Activated T-cell treated with anti-CD3 and anti-CD28 coated beads for 4 hours (primary cell): ENCODE data around the gene CHMP4A.
A peak's percentile ranks its signal among the peaks of the same experiment; 100 is the strongest.

Source experiments
- DNase-seq: peaks from one replicate; pipeline ENCODE4 v3.0.0-alpha.2; 2020

CHMP4A gene

DNA sequence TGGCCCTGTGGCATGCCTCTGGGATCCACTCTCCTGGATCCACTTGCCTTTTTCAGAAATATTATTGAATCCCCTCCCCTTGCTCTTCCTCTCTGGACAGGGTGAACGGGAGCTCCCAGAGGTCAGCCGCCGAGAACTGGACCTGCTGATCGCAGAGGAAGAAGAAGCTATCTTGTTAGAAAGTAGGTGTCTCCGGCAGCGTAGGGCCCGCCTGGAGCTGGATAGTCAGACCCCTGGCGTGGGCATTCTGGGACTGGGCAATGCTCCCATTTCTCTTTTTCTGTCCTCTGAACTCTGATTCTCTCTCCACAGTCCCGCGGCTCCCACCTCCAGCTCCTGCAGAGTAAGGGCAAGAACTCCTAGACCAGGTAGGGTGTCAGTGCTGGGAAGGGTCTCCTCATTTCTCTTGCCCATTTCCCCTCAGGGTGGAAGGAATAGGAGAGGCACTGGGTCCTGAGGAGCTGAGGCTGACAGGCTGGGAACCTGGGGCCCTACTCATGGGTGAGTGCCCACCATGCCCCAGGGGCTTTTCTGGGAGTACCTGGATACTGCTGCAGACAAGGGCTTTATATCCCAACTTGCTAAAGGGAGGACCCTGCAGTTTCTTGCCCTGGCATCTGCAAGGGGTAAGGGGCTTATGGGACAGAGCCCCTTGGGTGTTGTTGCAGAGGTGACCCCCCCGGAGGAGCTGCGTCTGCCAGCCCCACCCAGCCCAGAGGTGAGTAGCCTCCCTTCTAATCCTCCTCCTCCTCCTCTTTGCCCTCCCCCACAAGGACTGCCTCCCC lies 36.1 kb downstream of the CHMP4A start:
- DNase-seq: no peak

GRCh38 chr14:24176599-24176998 lies 36.7 kb downstream of the CHMP4A start:
- DNase-seq: no peak

DNA sequence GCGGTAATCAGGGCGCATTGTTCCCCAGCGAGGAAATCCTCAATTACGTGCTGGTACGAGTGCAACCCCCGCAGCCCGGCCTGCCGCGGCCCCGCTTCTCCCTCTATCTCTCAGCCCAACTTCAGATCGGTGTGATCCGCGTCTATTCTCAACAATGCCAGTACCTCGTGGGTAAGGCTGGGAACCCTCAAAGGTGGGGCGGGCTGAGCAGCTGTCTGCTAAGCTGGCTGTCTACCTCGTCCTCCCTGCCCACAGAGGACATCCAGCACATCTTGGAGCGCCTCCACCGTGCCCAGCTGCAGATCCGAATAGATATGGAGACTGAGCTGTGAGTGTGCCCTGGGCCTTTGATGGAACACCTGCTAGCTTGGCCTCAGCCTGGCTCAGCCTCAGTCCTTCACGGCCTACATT lies 40.4 kb downstream of the CHMP4A start:
- DNase-seq: no peak

- no peak for DNase-seq
Measured at GRCh38 chr14:24172261-24172860, 40.9 kb downstream of the CHMP4A start.

GRCh38 chr14:24171422-24172260 lies 41.6 kb downstream of the CHMP4A start, which contains the start of gene REC8:
Gene REC8, plus strand, starts transcription at chr14:24172080. Its CDS starts 473 bp downstream, at chr14:24172553.
- DNase-seq: peak; percentile 30

DNA sequence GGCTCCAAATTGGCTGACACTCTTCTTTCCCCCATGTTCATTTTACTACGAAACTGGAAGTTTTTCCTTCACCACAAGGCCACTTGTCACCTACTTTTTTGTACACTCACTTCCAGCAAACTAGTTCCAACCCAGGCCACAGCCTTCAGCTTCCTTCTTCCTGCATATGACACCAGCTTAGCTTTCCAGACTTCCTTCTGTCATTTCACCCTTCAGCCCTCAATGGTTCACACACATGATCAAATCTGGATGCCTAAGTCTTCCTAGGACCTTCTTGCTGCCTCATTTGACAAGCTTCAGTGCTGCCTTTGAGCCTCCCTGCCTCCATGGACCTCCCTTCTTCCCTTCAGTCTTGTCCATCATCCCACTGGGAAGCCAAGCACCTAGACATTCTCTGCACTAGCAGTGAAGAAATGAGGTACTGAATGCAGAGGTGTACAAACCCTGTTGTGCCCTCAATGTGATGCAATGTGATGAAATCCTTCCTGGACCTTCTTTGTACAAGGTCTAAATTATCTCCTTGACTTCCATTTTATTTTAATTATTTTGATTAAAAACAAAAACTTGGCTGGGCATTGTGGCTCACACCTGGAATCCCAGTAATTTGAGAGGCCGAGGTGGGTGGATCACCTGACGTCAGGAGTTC lies 45.7 kb downstream of the CHMP4A start:
- no peak for DNase-seq

- no peak for DNase-seq
Measured at GRCh38 chr14:24165785-24166184, 47.5 kb downstream of the CHMP4A start.

- DNase-seq: no peak
Measured at GRCh38 chr14:24164518-24164991, 48.7 kb downstream of the CHMP4A start.

DNA sequence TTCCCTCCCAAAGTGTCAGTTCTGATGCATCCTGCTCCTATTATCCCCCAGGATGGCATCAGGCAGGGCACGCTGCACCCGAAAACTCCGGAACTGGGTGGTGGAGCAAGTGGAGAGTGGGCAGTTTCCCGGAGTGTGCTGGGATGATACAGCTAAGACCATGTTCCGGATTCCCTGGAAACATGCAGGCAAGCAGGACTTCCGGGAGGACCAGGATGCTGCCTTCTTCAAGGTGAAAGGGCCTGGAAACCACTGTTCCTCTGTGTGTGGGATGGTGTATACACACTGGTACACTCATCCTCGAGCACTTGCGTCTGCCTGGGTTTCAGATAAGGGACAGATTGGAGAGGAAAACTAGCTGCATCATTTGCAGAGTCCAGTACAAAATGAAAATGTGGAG lies 51.2 kb downstream of the CHMP4A start:
- DNase-seq: no peak

GRCh38 chr14:24160850-24161804 lies 52.2 kb downstream of the CHMP4A start, which contains the start of gene IRF9:
Gene IRF9, plus strand, starts transcription at chr14:24161265. Its CDS starts 880 bp downstream, at chr14:24162145.
- peak; percentile 100 for DNase-seq

DNA sequence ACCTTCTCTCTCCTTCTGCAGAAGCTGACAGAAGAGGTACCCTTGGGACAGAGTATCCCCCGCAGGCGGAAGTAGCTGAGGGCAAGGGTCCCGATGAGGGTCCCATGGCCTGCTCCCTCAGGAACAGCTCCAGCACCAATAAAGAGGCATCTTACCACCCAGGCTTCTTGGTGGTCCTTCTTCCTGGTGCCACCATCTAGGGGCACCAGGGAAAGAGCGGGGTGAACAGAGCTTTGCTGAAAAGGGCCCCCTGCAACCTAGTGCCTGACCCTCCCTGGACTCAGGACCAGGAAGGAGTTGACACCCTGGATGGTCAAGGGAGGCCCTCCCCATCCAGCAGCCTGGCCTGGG lies 52.8 kb downstream of the CHMP4A start:
- DNase-seq: no peak

GRCh38 chr14:24159777-24160498 lies 53.4 kb downstream of the CHMP4A start:
- DNase-seq: no peak
